ENCODE results near the gene PBX1.

Gene PBX1

GRCh38 chr1:164602101-164602422 lies 43.1 kb downstream of the PBX1 start:
- TF ChIP-seq REST (IDR thresholded peaks at IDR 0.05; ENCODE audit: insufficient read depth in 1 of 2, low read depth in 2 of 2, low read length in 2 of 2) (no peak), FOXP2 (optimal IDR thresholded peaks at IDR 0.05; ENCODE audit: borderline replicate concordance, extremely low read depth, extremely low read length, insufficient read depth) (no peak), TAF1 (IDR thresholded peaks at IDR 0.05; ENCODE audit: borderline replicate concordance, insufficient read depth, low read length) (no peak), POLR2AphosphoS5 (IDR thresholded peaks at IDR 0.05; ENCODE audit: low read depth, low read length) (no peak)

GRCh38 chr1:164602480-164603093 lies 43.6 kb downstream of the PBX1 start:
- TF ChIP-seq REST (IDR thresholded peaks at IDR 0.05; ENCODE audit: insufficient read depth in 1 of 2, low read depth in 2 of 2, low read length in 2 of 2), result peak in 1 of 2 experiments; percentile 76; a peak in 2 of 4 replicates
- no peak for TF ChIP-seq FOXP2 (optimal IDR thresholded peaks at IDR 0.05; ENCODE audit: borderline replicate concordance, extremely low read depth, extremely low read length, insufficient read depth)
- no peak for TF ChIP-seq TAF1 (IDR thresholded peaks at IDR 0.05; ENCODE audit: borderline replicate concordance, insufficient read depth, low read length)
- TF ChIP-seq SIN3A (IDR thresholded peaks at IDR 0.05; ENCODE audit: borderline replicate concordance, insufficient read depth, low read length), result 0 out of 2 replicates have a peak, but pooled peaks have one; percentile 53
- TF ChIP-seq POLR2AphosphoS5 (IDR thresholded peaks at IDR 0.05; ENCODE audit: low read depth, low read length), result 0 out of 2 replicates have a peak, but pooled peaks have one; percentile 20

- no peak for TF ChIP-seq REST (IDR thresholded peaks at IDR 0.05; ENCODE audit: insufficient read depth in 1 of 2, low read depth in 2 of 2, low read length in 2 of 2)
- TF ChIP-seq TAF1 (IDR thresholded peaks at IDR 0.05; ENCODE audit: borderline replicate concordance, insufficient read depth, low read length), result no peak
- no peak for TF ChIP-seq SIN3A (IDR thresholded peaks at IDR 0.05; ENCODE audit: borderline replicate concordance, insufficient read depth, low read length)
- TF ChIP-seq FOXP2 (optimal IDR thresholded peaks at IDR 0.05; ENCODE audit: borderline replicate concordance, extremely low read depth, extremely low read length, insufficient read depth), result no peak
- no peak for TF ChIP-seq POLR2AphosphoS5 (IDR thresholded peaks at IDR 0.05; ENCODE audit: low read depth, low read length)
These were observed 45.6 kb downstream of the PBX1 start for GRCh38 chr1:164604541-164604940.

- no peak for TF ChIP-seq POLR2AphosphoS5 (IDR thresholded peaks at IDR 0.05; ENCODE audit: low read depth, low read length)
These were observed 46.5 kb downstream of the PBX1 start for GRCh38 chr1:164605254-164606091.

GRCh38 chr1:164607351-164607750 lies 48.4 kb downstream of the PBX1 start:
- TF ChIP-seq FOXP2 (optimal IDR thresholded peaks at IDR 0.05; ENCODE audit: borderline replicate concordance, extremely low read depth, extremely low read length, insufficient read depth), result no peak
- peak; percentile 34 to 74; a peak in 1 of 4 replicates for TF ChIP-seq REST (IDR thresholded peaks at IDR 0.05; ENCODE audit: insufficient read depth in 1 of 2, low read depth in 2 of 2, low read length in 2 of 2)
